ENCODE data around the gene ARVCF. TPM values are rescaled to one million over a fixed set of nuclear protein-coding genes. Genes with fewer than 3 reads are reported as not detected.

Gene ARVCF
- total RNA-seq, 1 donor from 2014 or later, result 74.5 TPM

- no peak overlapping the region for H3K4me3 ChIP-seq (ENCODE audit: low read depth, low read length)
- DNase-seq (ENCODE audit: low read depth), result no peak
- peaks cover 1% of the 10 kb centered on the region for H3K36me3 ChIP-seq (ENCODE audit: control insufficient read depth, insufficient read depth, low read length)
- no peak for TF ChIP-seq CTCF (IDR thresholded peaks at IDR 0.05; ENCODE audit: insufficient read depth, low read length, poor library complexity, severe bottlenecking)
- no peaks in the 10 kb centered on the region for H3K27me3 ChIP-seq (ENCODE audit: control insufficient read depth, insufficient read depth, low read length)
Measured at GRCh38 chr22:20054485-20054884, 37.9 kb upstream of the ARVCF start.

- no peak overlapping the region for H3K4me3 ChIP-seq (ENCODE audit: low read depth, low read length)
- no peak for DNase-seq (ENCODE audit: low read depth)
- no peaks in the 10 kb centered on the region for H3K27me3 ChIP-seq (ENCODE audit: control insufficient read depth, insufficient read depth, low read length)
- no peak for TF ChIP-seq CTCF (IDR thresholded peaks at IDR 0.05; ENCODE audit: insufficient read depth, low read length, poor library complexity, severe bottlenecking)
- H3K36me3 ChIP-seq (ENCODE audit: control insufficient read depth, insufficient read depth, low read length), result peaks cover 1% of the 10 kb centered on the region
Measured at GRCh38 chr22:20054034-20054427, 37.4 kb upstream of the ARVCF start.

GRCh38 chr22:20053407-20054033 is 36.9 kb upstream of the ARVCF start:
- DNase-seq (ENCODE audit: low read depth), result no peak
- TF ChIP-seq CTCF (IDR thresholded peaks at IDR 0.05; ENCODE audit: insufficient read depth, low read length, poor library complexity, severe bottlenecking), result no peak
- H3K36me3 ChIP-seq (ENCODE audit: control insufficient read depth, insufficient read depth, low read length), result peaks cover 1% of the 10 kb centered on the region

GRCh38 chr22:20052309-20053259 is 36.0 kb upstream of the ARVCF start:
- Histone ChIP-seq H3K27me3 (ENCODE audit: control insufficient read depth, insufficient read depth, low read length) (no peaks in the 10 kb centered on the region), H3K36me3 (ENCODE audit: control insufficient read depth, insufficient read depth, low read length) (peaks cover 1% of the 10 kb centered on the region), H3K4me3 (ENCODE audit: low read depth, low read length) (no peak overlapping the region)
- no peak for DNase-seq (ENCODE audit: low read depth)
- TF ChIP-seq CTCF (IDR thresholded peaks at IDR 0.05; ENCODE audit: insufficient read depth, low read length, poor library complexity, severe bottlenecking), result no peak

More at GRCh38 chr22:20053407-20054033, 36.9 kb upstream of the ARVCF start:
- H3K27me3 ChIP-seq (ENCODE audit: control insufficient read depth, insufficient read depth, low read length), result no peaks in the 10 kb centered on the region
- no peak overlapping the region for H3K4me3 ChIP-seq (ENCODE audit: low read depth, low read length)

GRCh38 chr22:20051927-20052308 is 35.3 kb upstream of the ARVCF start:
- Histone ChIP-seq H3K36me3 (ENCODE audit: control insufficient read depth, insufficient read depth, low read length) (peaks cover 1% of the 10 kb centered on the region), H3K27me3 (ENCODE audit: control insufficient read depth, insufficient read depth, low read length) (no peaks in the 10 kb centered on the region), H3K4me3 (ENCODE audit: low read depth, low read length) (no peak overlapping the region)
- TF ChIP-seq CTCF (IDR thresholded peaks at IDR 0.05; ENCODE audit: insufficient read depth, low read length, poor library complexity, severe bottlenecking), result no peak
- DNase-seq (ENCODE audit: low read depth), result no peak

Data from kidney epithelial cell (primary cell).